NCI-H460 (cell line): ENCODE data around the gene CLCN6. TPM values are rescaled to one million over a fixed set of nuclear protein-coding genes. Genes with fewer than 3 reads are reported as not detected.

ENCODE experiments used
- DNase-seq: peaks from one replicate; pipeline ENCODE4 v3.0.0-alpha.2; 2016; ENCODE audit warnings: low read depth; ENCODE audit errors: extremely low read depth
- total RNA-seq: library from RNA; depleted of rRNA; stranded (reverse); fragments of >200 nt; shearing (Covaris generic); gene quantifications from 2 replicates; pipeline ENCODE4 v1.2.3, GENCODE V29; 2014

Gene CLCN6
- total RNA-seq, 1 experiment from 2014 or later: 6.5 TPM

GRCh38 chr1:11874624-11875023 lies 68.6 kb downstream of the CLCN6 start:
- DNase-seq: no peak

DNA sequence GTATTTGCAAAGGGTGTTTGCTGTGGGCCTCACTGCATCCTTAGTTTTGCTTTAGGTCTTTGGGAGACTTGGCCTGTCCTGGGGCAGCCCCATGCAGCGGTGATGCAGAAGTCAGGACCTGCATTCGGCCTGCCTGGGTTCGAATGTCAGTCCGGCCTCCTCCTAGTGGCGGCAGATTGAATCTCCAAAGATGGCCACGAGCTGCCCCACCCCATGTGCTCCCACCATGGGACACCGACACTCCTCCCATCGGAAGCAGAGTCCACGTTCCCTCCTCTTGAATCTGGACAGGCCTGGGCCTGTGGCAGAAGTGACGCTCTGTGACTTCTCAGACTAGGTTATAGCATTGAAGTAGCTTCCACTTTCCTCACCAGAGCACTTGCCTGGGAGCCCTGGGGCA lies 69.1 kb downstream of the CLCN6 start:
- DNase-seq: no peak

GRCh38 chr1:11877074-11877473 lies 71.1 kb downstream of the CLCN6 start:
- no peak for DNase-seq

- no peak for DNase-seq
Measured at GRCh38 chr1:11878081-11878890, 72.3 kb downstream of the CLCN6 start.

GRCh38 chr1:11878891-11879190 lies 72.8 kb downstream of the CLCN6 start:
- DNase-seq: no peak

DNA sequence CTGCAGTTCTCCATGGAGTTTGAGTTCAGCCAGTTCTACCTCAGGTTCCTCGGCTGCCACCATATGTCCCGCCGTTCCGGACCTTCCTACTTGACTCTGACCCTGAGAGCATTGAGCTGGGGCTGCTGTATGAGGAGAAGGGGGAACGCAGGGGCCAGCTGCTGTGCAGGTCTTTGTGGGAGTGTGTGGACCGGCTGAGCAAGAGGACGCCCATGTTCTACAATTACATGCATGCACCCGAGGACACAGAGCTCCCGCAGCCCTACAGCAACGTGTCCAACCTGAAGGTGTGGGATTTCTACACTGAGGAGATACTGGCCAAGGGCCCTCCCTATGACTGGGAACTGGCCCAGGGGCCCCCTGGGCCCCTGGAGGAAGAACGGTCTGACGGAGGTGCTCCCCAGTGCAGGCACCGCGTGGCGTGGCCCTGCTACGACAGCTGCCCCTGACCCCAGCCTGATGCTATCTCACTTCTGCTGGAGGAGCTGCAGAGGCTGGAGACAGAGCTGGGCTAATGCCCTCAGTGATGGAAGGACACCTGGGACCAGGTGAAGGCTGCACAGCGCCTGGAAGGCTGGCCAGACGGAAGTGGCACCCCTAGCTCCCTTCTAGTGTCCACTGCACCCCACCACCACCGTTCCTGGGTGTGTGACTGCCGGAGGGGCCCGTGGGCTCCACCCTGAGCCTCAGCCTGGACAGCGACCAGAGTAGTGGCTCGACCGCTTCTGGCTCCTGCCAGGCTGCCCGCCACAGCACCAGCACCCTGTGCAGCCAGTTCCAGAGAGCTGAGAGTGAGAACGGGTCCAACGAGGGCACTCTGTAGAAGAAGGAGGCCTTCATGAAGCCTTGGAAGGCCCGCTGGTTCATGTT lies 73.6 kb downstream of the CLCN6 start:
- DNase-seq: no peak

DNA sequence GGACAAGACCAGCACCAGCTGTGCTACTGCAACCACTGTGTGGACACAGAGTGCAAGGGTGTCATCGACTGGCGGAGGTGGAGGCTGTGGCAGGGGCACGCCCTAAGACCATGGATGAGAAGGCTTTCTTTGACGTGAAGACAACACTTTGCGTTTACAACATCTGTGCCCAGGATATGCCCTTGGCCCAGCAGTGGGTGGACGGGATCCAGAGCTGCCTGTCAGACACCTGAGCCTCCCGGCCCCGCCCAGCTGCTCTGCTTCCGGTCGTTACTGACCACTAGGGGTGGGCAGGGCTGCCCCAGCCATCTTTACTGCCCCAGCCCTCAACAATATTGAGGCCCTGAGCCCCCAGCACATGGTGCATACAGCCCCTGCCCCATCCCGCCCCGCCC lies 74.2 kb downstream of the CLCN6 start:
- no peak for DNase-seq

- DNase-seq: no peak
Measured at GRCh38 chr1:11880911-11881748, 75.1 kb downstream of the CLCN6 start.

DNA sequence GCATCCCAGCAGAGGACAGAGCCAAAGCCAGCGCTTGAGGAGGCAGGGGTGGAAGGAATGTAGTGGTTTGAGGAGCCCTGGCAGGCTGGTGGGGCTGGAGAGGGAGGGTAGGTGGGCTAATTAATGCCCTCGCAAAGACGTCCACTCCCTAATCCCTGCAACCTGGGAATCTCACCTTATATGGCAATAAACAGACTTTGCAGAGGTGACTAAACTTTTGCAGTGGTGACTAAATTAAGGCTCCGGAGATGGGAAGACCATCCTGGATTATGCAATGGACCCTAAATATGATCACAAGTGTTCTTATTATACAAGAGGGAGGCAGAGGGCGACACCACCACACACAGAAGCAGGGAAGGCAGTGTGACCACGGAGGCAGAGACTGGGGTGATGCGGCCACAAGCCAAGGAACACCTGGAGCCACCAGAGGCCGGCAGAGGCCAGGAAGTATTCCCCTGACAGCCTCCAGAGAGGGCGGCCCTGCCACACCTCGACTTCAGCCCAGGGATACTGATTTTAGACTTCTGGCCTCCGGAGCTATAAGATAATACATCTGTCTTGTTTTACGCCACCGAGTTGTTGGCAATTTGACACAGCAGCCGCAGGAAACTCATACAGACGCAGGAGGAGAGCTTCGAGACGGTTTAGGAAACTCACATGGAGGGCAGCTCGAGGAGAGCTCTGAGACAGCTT lies 75.9 kb downstream of the CLCN6 start:
- DNase-seq: no peak

- DNase-seq: no peak
Measured at GRCh38 chr1:11882814-11883538, 77.0 kb downstream of the CLCN6 start.

DNA sequence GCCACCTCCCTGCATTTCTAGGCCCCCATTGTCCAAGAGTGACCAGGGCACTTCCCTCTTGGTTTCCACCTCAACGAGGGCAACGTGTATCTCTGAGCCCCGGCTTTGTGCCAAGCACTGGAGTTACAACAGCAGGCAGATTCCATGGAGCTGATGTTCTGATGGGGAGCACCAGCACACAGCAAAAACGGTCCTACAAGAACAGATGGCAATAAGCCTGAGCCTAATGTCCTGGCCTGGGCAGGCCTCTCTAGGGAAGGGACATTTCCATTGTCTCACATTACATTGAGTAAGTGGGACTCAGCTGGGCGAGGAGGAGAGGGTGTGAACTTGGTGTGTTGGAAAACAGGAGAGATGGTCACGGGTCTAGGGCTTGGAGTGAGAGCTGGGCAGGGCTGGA lies 79.9 kb downstream of the CLCN6 start:
- DNase-seq: no peak

- DNase-seq: no peak
Measured at GRCh38 chr1:11886986-11887665, 81.1 kb downstream of the CLCN6 start.

- DNase-seq: no peak
Measured at GRCh38 chr1:11887666-11888007, 81.6 kb downstream of the CLCN6 start.

DNA sequence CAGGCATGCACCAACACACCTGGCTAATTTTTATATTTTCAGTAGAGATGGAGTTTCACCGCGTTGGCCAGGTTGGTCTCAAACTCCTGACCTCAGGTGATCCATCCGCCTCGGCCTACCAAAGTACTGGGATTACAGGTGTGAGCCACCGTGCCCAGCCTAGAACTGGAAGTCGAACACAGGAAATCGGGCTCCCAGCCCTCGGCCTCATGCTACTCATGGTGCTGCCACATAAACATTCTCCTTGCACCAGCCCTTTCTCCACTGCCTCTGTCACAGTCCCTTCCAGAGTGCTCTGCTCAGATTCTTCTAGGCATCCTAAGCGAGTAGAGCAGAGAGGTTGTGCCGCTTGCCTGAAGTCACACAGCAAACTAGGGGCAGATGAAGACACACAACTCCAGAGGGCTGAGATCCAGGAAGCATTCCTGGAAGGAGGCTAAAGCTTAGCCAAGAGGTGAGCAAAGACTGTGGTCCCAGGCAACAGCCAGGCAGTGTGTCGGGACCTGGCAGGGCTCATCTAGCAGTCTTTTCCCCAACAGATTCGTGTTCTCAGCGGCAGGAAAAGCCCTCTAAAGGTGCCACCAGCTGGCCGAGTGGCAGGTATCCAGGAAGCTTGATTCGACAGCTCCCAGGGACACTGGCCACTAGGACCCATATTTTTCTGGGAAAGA lies 82.3 kb downstream of the CLCN6 start:
- no peak for DNase-seq

GRCh38 chr1:11888877-11889208 lies 82.9 kb downstream of the CLCN6 start:
- DNase-seq: no peak

GRCh38 chr1:11891433-11892186 lies 85.6 kb downstream of the CLCN6 start:
- no peak for DNase-seq
